GM12801 (cell line): Measurements from ENCODE around the gene STK33.

Source experiments
- CTCF ChIP-seq: IDR thresholded peaks from one replicate; pipeline ENCODE4 v1.5.1; 2011; ENCODE audit warnings: control low read depth; ENCODE audit not compliant: insufficient read length; ENCODE audit errors: extremely low read depth

Gene STK33

GRCh38 chr11:8634498-8634897 is 40.5 kb upstream of the STK33 start:
- TF ChIP-seq CTCF = no peak

GRCh38 chr11:8631395-8632118 is 37.5 kb upstream of the STK33 start:
- no peak for TF ChIP-seq CTCF

GRCh38 chr11:8624698-8625097 is 30.7 kb upstream of the STK33 start:
- TF ChIP-seq CTCF = no peak

- TF ChIP-seq CTCF = no peak
These were observed 27.1 kb upstream of the STK33 start for GRCh38 chr11:8621147-8621546.

GRCh38 chr11:8617063-8617462 is 23.0 kb upstream of the STK33 start:
- no peak for TF ChIP-seq CTCF

GRCh38 chr11:8615291-8616032 is 21.4 kb upstream of the STK33 start:
- no peak for TF ChIP-seq CTCF

- TF ChIP-seq CTCF = no peak
These were observed 20.5 kb upstream of the STK33 start for GRCh38 chr11:8614497-8614896.
